Ovary (tissue), 3 donors: Measurements from ENCODE around the gene ATR.

ENCODE experiments used
- CTCF ChIP-seq, 3 donors: fragments of 450-650 bp in 2 of 3; fragments of 200-600 bp in 1 of 3; IDR thresholded peaks; one replicate each; pipeline versions ENCODE4 v1.5.1 to v1.8.0; 2016 to 2022; ENCODE audit warnings: antibody characterized with exemption in 3 of 3, mild to moderate bottlenecking in 1 of 3
- EP300 ChIP-seq: sonication (generic); formaldehyde crosslinking; IDR thresholded peaks from one replicate; pipeline ENCODE4 v1.6.1; 2017; ENCODE audit warnings: antibody characterized with exemption
- POLR2A ChIP-seq: fragments of 450-650 bp; IDR thresholded peaks from one replicate; pipeline ENCODE4 v1.6.1; 2017; ENCODE audit warnings: antibody characterized with exemption, mild to moderate bottlenecking, moderate library complexity
- donor health status: DM: no; HTN: no; CAD: no.

GRCh38 chr3:142588703-142589102 lies 10.2 kb upstream of the ATR start:
- no peak for TF ChIP-seq CTCF (IDR thresholded peaks at IDR 0.05)
- TF ChIP-seq POLR2A = no peak
- TF ChIP-seq EP300 = no peak
